GM12801 (cell line): ENCODE results near the gene UBC.

ENCODE experiments used
- CTCF ChIP-seq: IDR thresholded peaks from one replicate; pipeline ENCODE4 v1.5.1; 2011; ENCODE audit warnings: control low read depth; ENCODE audit not compliant: insufficient read length; ENCODE audit errors: extremely low read depth

Gene UBC

GRCh38 chr12:124868252-124869058 lies 46.0 kb downstream of the UBC start:
- no peak for TF ChIP-seq CTCF

- TF ChIP-seq CTCF: no peak
These were observed 47.0 kb downstream of the UBC start for GRCh38 chr12:124867401-124867930.

GRCh38 chr12:124866883-124867400 lies 47.5 kb downstream of the UBC start:
- no peak for TF ChIP-seq CTCF

- no peak for TF ChIP-seq CTCF
These were observed 48.1 kb downstream of the UBC start for GRCh38 chr12:124866195-124866882.

GRCh38 chr12:124865728-124866127 lies 48.7 kb downstream of the UBC start:
- TF ChIP-seq CTCF: no peak

GRCh38 chr12:124864326-124864752 lies 50.1 kb downstream of the UBC start:
- no peak for TF ChIP-seq CTCF
